Left lobe of liver (tissue), 2 donors: Measurements from ENCODE around the gene KCNN4. TPM values are rescaled to one million over a fixed set of nuclear protein-coding genes. Genes with fewer than 3 reads are reported as not detected.
A peak's percentile ranks its signal among the peaks of the same experiment; 100 is the strongest.
"Not testable (repeated sequence)": the region's sequence is repeated elsewhere in the genome, so short reads cannot be mapped to it uniquely, and the experiment has no call there.

Experiments used
- ATAC-seq: fragments of 200-7000 bp; cut with Tn5 transposase; one replicate; pipeline ENCODE4 v1.9.1; 2020; ENCODE audit warnings: mild to moderate bottlenecking, moderate library complexity
- DNase-seq: peaks from one replicate; pipeline ENCODE4 v3.0.0-alpha.2; 2020; ENCODE audit warnings: low spot score
- total RNA-seq: library from RNA; stranded (reverse); gene quantifications from one replicate; pipeline ENCODE4 v1.2.1, GENCODE V29; 2021
- donor health status: DM: no; HTN: no; CAD: no; lungs with moderate emphysema.
- donor health status: DM: no; HTN: yes; CAD: no.

The KCNN4 gene
- total RNA-seq, 1 donor from 2014 or later, result 0.43 TPM

DNA sequence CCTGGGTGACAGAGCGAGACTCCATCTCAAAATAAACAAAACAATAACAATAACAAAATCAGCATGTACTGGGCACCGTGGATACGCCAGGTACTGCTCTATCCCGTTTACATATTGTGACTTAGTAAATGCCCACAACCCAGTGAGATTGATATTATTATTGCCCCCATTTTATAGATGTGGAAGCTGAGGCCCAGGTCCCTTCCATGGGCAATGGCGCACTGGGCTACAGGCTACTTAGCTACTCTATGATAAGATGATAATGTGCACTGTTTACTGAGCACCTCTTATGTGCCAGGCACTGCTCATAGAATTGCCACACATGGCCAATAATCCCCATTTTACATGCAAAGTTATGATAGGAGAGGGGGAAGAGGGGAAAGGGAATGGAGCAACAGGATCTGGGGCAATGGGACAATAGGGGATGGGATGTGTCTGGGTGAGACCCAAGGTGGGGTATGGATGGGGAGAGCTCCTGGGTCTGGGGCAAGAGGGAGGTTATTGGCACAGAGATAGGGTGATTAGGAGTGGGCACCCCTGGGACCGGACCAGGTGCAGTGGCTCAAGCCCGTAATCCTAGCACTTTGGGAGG lies 5.4 kb downstream of the KCNN4 start:
- DNase-seq (no peak), ATAC-seq (no peak)

GRCh38 chr19:43774940-43775258 lies 5.9 kb downstream of the KCNN4 start:
- ATAC-seq, DNase-seq: not testable (repeated sequence)

DNA sequence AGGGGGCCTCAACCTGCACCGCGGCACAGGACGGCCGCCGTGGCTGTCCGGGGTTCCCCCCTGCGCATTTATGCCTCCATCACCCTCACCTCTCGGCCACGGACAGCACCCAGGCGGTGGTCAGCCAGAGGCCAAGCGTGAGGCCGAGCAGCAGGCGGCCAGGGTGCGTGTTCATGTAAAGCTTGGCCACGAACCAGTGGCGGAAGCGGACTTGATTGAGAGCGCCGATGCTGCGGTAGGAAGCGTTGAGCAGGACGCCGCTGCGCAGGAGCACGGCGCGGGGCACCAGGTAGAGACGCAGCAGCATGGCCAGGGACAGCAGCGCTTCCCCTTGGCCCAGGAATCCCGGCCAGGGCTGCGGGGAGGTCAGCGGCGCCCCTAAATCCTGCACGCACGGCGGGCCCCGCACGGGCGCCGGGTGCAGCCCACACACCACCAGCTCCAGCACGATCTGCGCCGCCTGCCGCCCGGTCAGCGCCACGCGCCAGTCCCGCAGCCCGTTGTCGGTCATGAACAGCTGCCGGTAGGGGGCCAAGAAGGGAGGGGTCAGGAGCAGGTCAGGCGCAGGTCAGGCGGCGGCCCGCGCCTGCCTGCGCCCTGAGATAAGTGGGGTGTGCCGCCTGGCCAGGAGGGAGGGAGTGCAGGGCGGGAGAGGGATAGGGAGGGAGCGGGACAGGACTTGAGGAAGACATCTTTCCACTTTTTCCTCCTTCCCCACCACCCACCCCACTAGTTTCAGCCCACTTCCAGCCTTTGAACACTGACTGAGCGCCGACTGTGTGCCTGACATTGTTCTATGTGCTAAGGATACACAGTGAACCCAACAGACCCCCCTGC lies 6.5 kb downstream of the KCNN4 start:
- ATAC-seq (peak; percentile 96), DNase-seq (peak; percentile 67)

- DNase-seq (no peak), ATAC-seq (no peak)
These were observed 7.1 kb downstream of the KCNN4 start for GRCh38 chr19:43773725-43774102.

- ATAC-seq (no peak), DNase-seq (no peak)
These were observed 11.5 kb downstream of the KCNN4 start for GRCh38 chr19:43769256-43769655.

DNA sequence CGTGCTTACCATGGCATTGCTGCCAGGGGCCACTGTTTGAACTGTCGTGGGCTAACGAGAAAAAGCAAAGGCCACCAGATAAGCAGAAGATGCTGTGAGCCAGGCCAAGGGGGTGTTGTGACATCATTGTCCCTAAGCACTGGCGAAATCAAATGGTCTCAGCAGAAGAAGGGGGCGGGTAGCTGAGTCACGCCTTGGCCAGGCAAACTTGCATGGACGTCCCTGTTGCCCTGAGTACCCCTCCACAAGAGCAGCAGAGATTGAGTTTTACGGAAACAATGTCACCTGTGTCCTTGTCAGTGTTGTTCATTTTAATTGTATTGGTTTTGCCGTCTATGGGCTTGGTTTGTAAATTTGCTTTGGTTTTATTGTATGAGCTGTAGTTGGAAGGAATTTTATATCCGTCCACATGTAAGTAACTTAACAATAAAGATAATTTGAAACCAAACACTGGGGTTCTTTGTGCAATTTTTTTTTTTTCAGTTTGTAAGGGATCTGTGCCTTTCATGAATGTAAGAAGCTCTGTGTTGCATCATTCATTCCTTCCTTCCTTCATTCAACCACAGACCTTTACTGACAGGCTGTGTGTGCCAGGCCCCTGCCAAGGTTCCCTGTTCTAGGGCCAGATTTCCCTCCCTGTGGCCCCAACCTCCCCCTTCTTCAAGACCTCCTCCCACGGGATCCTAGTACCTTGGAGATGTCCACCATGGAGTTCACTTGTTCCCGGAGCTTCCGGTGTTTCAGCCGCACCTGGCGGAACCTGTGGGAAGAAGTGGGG lies 12.3 kb downstream of the KCNN4 start:
- no peak for ATAC-seq

DNA sequence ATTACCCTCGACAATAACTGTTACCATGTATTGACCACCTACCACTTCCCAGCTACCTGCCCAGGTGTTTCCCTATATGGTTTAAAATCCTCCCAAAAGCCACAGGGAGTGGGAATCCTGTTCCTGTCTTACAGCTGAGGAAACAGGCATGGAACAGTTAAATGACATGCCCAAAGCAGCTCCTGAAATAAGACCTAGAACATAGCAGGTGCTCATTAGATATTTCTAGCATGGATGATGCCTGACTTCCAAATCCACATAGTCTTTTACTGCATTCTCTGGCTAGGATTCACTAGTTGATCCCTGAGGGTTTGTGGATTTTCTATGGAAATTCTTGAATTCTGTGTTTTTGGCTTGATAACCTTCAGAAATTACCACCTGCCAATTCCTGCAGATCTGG lies 13.0 kb downstream of the KCNN4 start:
- no peak for ATAC-seq
- no peak for DNase-seq

More for the DNA sequence above, 12.3 kb downstream of the KCNN4 start:
- DNase-seq, result no peak

DNA sequence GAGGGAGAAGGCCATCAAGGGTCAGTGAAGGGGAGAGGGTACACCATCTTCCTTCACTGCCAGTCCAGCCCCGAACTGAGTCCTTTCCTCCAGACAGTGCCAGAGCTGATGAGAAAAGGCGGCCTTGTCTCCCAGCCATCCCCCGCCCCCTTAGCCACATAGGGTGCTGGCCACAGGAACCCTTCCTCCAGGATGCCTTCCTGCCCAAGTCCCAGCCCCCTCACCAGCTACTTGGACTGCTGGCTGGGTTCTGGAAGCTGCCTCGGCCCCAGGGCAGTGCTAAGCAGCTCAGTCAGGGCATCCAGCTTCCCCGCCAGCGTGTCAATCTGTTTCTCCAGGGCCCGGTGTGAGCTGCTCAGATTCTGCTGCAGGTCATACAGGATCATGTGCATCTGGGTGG lies 13.5 kb downstream of the KCNN4 start:
- ATAC-seq (no peak), DNase-seq (no peak)

DNA sequence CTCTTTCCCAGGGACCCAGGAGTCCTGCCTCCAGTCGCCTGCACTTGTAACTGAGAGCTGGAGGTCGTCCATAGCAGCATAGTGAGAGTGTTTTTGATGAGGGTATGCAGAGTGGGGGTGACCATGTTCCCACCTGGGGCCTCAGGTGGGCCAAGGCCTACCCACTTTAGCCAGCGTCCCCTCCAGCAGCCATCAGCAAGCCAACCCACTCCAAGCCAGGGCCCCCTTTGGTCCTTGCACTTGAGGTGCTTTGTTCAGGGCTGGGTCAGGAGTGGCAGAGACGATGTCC lies 14.1 kb downstream of the KCNN4 start:
- no peak for DNase-seq
- ATAC-seq, result no peak

DNA sequence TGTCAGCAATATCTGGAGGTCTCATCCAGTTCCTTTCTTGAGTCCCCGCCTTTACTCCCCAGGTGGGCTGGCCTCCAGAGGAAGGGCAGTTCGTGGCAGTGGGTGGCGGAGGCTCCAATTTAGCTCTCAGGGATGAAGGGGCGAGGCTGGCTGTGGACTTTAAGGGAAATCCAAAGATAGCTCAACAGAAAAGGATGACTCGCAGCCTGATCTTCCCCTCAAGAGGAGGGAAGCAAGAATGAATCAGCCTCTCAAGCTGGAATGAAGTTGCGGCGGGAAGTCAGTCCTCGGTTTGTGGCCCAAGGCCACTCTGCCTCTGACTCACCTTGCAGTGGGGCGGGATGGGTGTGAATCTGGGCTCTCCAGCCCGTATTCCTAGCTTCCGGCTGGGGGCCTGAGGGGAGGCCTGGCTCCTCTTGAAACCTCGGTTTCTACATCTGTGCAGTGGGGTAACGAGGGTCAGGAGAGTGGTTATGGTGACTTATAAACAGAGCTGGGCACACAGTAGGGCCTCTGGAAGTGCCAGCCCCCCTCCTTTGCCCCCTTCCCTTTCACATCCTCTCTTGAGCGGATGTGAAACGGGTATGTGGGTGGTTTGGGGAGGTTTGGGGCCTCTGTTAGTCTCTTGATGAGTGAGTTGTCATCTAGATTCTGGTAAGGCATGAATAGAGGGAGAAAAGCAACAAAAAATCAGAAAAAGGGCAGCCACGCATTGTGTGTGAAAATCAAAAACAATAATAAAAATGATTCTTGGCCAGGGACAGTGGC lies 15.5 kb downstream of the KCNN4 start:
- no peak for ATAC-seq
- DNase-seq, result no peak

DNA sequence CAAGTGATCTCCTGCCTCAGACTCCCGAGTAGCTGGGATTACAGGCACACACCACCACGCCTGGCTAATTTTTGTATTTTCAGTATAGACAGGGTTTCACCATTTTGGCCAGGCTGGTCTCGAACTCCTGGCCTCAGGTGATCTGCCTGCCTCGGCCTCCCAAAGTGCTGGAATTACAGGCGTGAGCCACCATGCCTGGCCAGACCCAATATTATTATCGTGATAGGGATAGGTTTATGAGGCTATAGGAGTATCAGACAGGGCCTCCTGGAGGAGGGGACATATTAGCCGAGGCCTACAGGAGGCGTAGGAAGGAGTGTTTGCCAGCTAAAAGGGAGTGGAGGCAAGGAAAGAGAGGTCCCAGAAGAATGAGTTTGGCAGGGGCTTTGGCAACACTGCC lies 16.1 kb downstream of the KCNN4 start:
- not testable (repeated sequence) for ATAC-seq, DNase-seq

GRCh38 chr19:43763473-43763939 lies 17.3 kb downstream of the KCNN4 start:
- DNase-seq, result no peak
- no peak for ATAC-seq

GRCh38 chr19:43762814-43763213 lies 18.0 kb downstream of the KCNN4 start:
- DNase-seq (no peak), ATAC-seq (no peak)

GRCh38 chr19:43760941-43761340 lies 19.8 kb downstream of the KCNN4 start:
- no peak for DNase-seq
- no peak for ATAC-seq

DNA sequence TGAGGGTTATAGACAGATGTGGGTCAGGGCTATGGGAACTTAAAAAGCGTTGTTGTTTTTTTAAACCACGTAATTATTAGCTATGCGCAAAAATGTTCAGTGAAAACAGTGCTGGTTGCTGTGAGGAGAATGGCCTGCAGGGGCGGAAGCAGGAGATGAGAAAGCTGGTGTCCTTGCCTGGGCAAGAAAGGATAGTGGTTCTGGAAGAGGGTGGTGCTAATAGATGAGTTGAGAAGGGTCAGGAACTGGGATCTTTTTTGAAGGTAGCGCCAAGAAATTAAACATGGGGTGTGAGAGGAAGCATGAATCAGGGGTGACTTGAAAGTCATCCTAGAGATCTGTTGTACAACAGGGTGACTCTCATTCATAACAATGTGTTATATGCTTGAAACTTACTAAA lies 21.3 kb downstream of the KCNN4 start:
- no peak for DNase-seq
- no peak for ATAC-seq

GRCh38 chr19:43755256-43755801 lies 25.4 kb downstream of the KCNN4 start:
- DNase-seq (peak; percentile 85), ATAC-seq (peak; percentile 64)

DNA sequence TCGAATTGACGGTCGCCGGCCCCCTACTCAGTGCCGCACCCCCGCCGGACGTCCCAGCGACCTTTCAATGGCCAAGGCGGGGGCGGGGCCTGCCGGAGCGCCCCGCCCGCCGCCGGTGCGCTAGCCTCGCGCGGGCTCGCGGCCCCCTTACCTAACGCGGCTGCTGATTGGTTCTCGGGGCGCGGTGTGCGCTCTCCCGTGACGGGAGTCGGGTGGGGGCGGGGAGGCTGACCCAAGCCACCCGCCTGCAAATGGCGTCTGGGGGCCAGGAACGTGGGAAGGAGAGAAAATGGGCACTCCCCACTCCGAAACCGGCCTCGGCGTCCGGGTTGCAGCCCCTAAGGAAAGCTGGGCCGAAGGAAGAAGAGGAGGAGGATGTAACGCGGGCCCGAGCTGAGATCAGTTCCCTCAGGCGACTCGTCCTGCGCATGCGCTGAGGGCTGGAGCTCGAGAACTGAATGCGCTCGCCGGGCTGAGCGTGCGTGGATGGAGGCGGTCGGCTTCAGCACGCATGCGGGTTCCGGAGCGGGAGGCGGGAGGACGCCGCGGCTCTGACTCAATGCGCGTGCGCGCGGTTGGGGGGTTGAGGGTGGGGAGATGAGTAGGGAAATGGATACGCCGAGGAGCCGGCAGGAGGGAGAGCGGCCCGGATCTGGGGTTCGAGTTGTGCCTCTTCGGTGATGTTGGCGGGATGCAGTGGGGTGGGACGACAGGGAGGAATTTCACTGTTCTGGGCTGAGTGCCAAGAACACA lies 26.1 kb downstream of the KCNN4 start, which contains the start of gene SMG9:
TSS of gene SMG9 (minus strand) at position 460 of the 753 bp plus-strand sequence. CDS start 4,221 bp downstream, outside the sequence.
- peak; percentile 93 for ATAC-seq
- peak; percentile 99 for DNase-seq

GRCh38 chr19:43754253-43754502 lies 26.6 kb downstream of the KCNN4 start:
- no peak for ATAC-seq
- no peak for DNase-seq

DNA sequence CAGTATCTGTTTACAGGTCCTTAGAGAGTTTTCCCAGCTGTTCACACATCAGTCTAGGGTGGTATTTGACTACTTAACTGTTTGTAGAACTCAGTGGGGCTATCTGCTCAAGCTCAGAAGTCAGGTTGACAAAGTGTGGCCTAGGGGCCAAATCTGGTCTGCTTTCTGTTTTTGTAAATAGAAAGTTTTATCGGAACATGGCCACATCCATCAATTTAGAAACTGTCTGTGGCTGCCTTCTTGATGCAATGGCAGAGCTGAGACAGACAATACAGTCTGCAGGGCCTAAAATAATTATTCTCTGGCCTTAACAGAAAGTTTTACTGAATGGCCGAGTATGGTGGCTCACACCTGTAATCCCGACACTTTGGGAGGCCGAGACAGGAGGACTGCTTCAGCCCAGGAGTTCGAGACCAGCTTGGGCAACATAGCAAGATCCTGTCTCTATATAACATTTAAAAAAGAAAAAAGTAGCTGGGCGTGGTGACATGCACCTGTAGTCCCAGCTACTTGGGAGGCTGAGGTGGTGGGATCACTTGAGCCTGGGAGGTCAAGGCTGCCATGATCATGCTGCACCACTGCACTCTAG lies 28.4 kb downstream of the KCNN4 start:
- no peak for DNase-seq

More for the DNA sequence above, 28.4 kb downstream of the KCNN4 start:
- ATAC-seq, result no peak
